ENCODE data around the gene OR52D1. TPM values are rescaled to one million over a fixed set of nuclear protein-coding genes. Genes with fewer than 3 reads are reported as not detected.

Gene OR52D1
- total RNA-seq = not detected in 2 replicates

GRCh38 chr11:5488385-5488784 is at the start of gene OR52D1:
OR52D1 (plus strand) TSS chr11:5488685; CDS start chr11:5488707, 22 bp downstream.

GRCh38 chr11:5441414-5441813 is 47.1 kb upstream of the OR52D1 start, which contains the start of gene OR51I1:
OR51I1 (minus strand) TSS chr11:5441514; CDS start chr11:5441514, 0 bp downstream.

GRCh38 chr11:5449023-5449422 is 39.5 kb upstream of the OR52D1 start, which contains the start of gene OR51I2:
OR51I2 (plus strand) TSS chr11:5449323; CDS start chr11:5453489, 4,166 bp downstream.

GRCh38 chr11:5509803-5510202 is 21.3 kb downstream of the OR52D1 start, which contains the start of gene UBQLN3:
UBQLN3 (minus strand) TSS chr11:5509957; CDS start chr11:5509558, 399 bp downstream.

GRCh38 chr11:5516599-5516998 is 28.1 kb downstream of the OR52D1 start, which contains the start of gene UBQLNL:
UBQLNL (minus strand) TSS chr11:5516699; CDS start chr11:5516441, 258 bp downstream.

Other genes with a start within 250 kb of the OR52D1 start
- gene HBG1, start 238.8 kb upstream of the OR52D1 start, total RNA-seq = not detected in 2 replicates
- gene HBG2, start 233.9 kb upstream of the OR52D1 start, total RNA-seq = not detected in 2 replicates
- not detected in 2 replicates for gene HBE1, start 218.7 kb upstream of the OR52D1 start, total RNA-seq
- 0.20 TPM in 1 of 2 replicates, not detected in the other for gene OR51B4, start 186.7 kb upstream of the OR52D1 start, total RNA-seq
- 0.13 TPM in 2 replicates for gene OR51B2, start 164.4 kb upstream of the OR52D1 start, total RNA-seq
- gene OR51B5, start 145.2 kb upstream of the OR52D1 start, total RNA-seq = 0.13 and 0.17 TPM in 2 replicates
- not detected in 2 replicates for gene OR51B6, start 137.2 kb upstream of the OR52D1 start, total RNA-seq
- gene OR51M1, start 104.9 kb upstream of the OR52D1 start, total RNA-seq = not detected in 2 replicates
- not detected in 2 replicates for gene OR51Q1, start 66.6 kb upstream of the OR52D1 start, total RNA-seq
- gene OR51I1, start 47.2 kb upstream of the OR52D1 start, total RNA-seq = not detected in 2 replicates
- not detected in 2 replicates for gene OR51I2, start 39.4 kb upstream of the OR52D1 start, total RNA-seq
- 0.10 and 0.26 TPM in 2 replicates for gene UBQLN3, start 21.3 kb downstream of the OR52D1 start, total RNA-seq
- 0.23 and 0.33 TPM in 2 replicates for gene UBQLNL, start 28.0 kb downstream of the OR52D1 start, total RNA-seq
- 0.91 and 0.99 TPM in 2 replicates for gene OR52H1, start 59.9 kb downstream of the OR52D1 start, total RNA-seq
- not detected in 2 replicates for gene OR52B6, start 92.2 kb downstream of the OR52D1 start, total RNA-seq
- 3.0 and 5.1 TPM in 2 replicates for gene TRIM6, start 108.0 kb downstream of the OR52D1 start, total RNA-seq
- gene TRIM34, start 136.3 kb downstream of the OR52D1 start, total RNA-seq = 7.8 and 14.9 TPM in 2 replicates
- 28.7 and 41.6 TPM in 2 replicates for gene TRIM5, start 196.4 kb downstream of the OR52D1 start, total RNA-seq
- gene TRIM22, start 201.1 kb downstream of the OR52D1 start, total RNA-seq = 111 and 122 TPM in 2 replicates
- gene OR56B1, start 247.8 kb downstream of the OR52D1 start, total RNA-seq = not detected in 2 replicates